ENCODE measurements around the gene EMILIN3. TPM values are rescaled to one million over a fixed set of nuclear protein-coding genes. Genes with fewer than 3 reads are reported as not detected.

Gene EMILIN3
- total RNA-seq, 4 donors from 2014 or later, result 1.8 to 84.6 (median 32.9) TPM

DNA sequence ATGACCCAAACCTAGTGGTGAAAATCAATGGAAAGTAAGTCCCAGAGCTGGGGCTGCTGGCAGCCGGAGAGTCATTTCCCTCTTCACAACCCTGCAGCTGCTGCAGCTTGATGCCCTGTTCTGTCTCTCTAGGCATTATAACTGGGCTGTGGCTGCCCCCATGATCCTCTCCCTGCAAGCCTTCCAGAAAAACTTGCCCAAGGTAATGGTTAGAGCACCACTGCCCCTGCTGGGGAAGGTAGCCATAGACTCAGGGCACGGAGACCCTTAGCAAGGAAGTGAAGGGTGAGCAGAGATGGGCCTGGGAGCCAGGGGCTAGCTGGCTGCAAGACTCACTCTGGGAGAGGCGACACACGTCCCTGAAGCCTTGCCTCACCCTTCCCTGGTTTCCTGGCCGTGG is 14.0 kb downstream of the EMILIN3 start:
- Histone ChIP-seq H3K9me3 (no peaks in the 10 kb centered on the region), H3K4me3 (no peak overlapping the region), H3K36me3 (peaks cover 0 to 93% (median 0%) of the 10 kb centered on the region in 3 donors), H3K27ac (no peak overlapping the region), H3K27me3 (no peaks in the 10 kb centered on the region), H3K4me1 (peaks cover 0 to 4% (median 0%) of the 10 kb centered on the region in 4 donors)
- WGBS, 2 donors, result 73 to 75% methylated on average over 5 of the region's 5 CpGs
- DNase-seq (ENCODE audit: low spot score in 2 of 2), result no peak
- TF ChIP-seq POLR2A (IDR thresholded peaks at IDR 0.05), result no peak
- TF ChIP-seq, protein P1, sequence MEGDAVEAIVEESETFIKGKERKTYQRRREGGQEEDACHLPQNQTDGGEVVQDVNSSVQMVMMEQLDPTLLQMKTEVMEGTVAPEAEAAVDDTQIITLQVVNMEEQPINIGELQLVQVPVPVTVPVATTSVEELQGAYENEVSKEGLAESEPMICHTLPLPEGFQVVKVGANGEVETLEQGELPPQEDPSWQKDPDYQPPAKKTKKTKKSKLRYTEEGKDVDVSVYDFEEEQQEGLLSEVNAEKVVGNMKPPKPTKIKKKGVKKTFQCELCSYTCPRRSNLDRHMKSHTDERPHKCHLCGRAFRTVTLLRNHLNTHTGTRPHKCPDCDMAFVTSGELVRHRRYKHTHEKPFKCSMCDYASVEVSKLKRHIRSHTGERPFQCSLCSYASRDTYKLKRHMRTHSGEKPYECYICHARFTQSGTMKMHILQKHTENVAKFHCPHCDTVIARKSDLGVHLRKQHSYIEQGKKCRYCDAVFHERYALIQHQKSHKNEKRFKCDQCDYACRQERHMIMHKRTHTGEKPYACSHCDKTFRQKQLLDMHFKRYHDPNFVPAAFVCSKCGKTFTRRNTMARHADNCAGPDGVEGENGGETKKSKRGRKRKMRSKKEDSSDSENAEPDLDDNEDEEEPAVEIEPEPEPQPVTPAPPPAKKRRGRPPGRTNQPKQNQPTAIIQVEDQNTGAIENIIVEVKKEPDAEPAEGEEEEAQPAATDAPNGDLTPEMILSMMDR (IDR thresholded peaks at IDR 0.05), result no peak

DNA sequence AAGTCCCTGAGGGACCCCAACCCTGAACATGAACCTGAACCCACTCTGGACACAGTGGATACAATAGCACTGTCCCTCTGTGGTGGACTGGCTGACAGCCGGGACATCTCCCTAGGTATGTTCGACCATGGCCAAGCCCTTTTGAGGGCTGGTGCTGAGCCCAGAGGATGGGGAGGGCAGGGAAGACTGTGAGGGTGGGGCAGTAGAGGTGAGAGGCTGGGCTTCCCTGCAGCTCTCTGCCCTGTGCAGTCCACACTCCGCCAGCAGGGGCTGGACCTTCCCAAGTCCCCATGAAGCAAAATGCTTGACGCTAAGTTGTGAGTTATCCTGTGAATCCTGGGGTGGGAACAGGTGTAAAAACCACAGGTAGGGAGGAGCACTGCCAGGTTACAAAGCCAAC is 14.5 kb downstream of the EMILIN3 start:
- no peak overlapping the region for H3K4me3 ChIP-seq
- no peaks in the 10 kb centered on the region for H3K27me3 ChIP-seq
- peaks cover 0 to 93% (median 0%) of the 10 kb centered on the region in 3 donors for H3K36me3 ChIP-seq
- DNase-seq (ENCODE audit: low spot score in 2 of 2), result no peak
- no peaks in the 10 kb centered on the region for H3K4me1 ChIP-seq
- H3K9me3 ChIP-seq, result no peaks in the 10 kb centered on the region
- no peak overlapping the region for H3K27ac ChIP-seq
- WGBS, 2 donors, result 81 to 88% methylated on average over 4 of the region's 4 CpGs
- TF ChIP-seq POLR2A (IDR thresholded peaks at IDR 0.05), result no peak
- TF ChIP-seq, protein P1 (IDR thresholded peaks at IDR 0.05), result no peak
- TF ChIP-seq EP300 (IDR thresholded peaks at IDR 0.05), result no peak

DNA sequence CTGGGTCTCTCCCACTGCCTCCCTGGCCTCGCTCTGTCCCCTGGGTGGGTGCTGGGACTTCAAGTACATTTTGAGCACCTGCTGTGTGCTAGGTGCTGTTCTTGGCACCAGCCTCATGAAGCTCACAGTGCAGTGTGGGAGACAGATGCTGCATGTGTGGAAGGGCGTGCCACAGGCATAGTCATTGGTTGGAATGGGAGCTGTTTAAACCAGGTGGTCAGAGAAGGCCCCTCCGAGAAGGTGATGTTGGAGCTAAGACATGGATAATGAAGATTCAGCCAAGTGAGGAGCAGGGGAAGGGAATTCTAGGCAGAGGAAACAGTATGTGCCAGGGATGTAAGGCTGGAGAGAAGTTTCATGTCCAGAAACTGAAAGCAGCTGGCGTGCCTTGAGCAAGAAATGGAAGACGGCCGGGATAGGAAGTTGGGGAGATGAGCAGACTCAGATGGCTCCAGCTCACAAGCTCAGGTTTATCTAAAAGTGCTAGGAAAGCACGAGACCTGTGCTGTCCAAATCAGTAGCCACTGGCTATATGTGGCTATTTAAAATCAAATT is 16.1 kb downstream of the EMILIN3 start:
- 83 to 88% methylated on average over 7 of the region's 7 CpGs for WGBS, 2 donors
- Histone ChIP-seq H3K27me3 (no peaks in the 10 kb centered on the region), H3K36me3 (peaks cover 0 to 90% (median 0%) of the 10 kb centered on the region in 3 donors), H3K4me1 (no peaks in the 10 kb centered on the region), H3K27ac (no peak overlapping the region), H3K4me3 (no peak overlapping the region), H3K9me3 (no peaks in the 10 kb centered on the region)
- no peak for DNase-seq (ENCODE audit: low spot score in 2 of 2)
- TF ChIP-seq, protein P1 (IDR thresholded peaks at IDR 0.05), result no peak
- TF ChIP-seq POLR2A (IDR thresholded peaks at IDR 0.05), result no peak
- no peak for TF ChIP-seq EP300 (IDR thresholded peaks at IDR 0.05)

DNA sequence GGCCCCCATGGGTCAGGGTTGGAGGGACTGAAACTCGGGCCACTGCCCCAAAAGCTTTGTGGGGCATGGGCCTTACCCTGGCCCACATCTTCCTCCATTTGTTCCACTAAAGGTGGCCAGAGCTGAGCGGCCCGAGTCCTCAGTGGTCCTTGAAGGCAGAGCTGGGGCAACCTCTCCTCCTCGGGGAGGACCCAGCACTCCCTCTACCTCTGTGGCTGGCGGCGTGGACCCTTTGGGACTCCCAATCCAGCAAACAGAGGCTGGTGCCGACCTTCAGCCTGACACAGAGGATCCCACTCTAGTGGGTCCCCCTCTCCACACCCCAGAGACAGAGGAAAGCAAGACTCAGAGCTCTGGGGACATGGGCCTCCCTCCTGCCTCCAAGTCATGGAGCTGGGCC is 16.7 kb downstream of the EMILIN3 start:
- H3K9me3 ChIP-seq, result no peaks in the 10 kb centered on the region
- no peak for TF ChIP-seq EP300 (IDR thresholded peaks at IDR 0.05)
- TF ChIP-seq, protein P1 (IDR thresholded peaks at IDR 0.05), result no peak
- TF ChIP-seq POLR2A (IDR thresholded peaks at IDR 0.05), result no peak
- H3K4me3 ChIP-seq, result no peak overlapping the region
- peaks cover 0 to 88% (median 0%) of the 10 kb centered on the region in 3 donors for H3K36me3 ChIP-seq
- H3K4me1 ChIP-seq, result no peaks in the 10 kb centered on the region
- no peak for DNase-seq (ENCODE audit: low spot score in 2 of 2)
- no peaks in the 10 kb centered on the region for H3K27me3 ChIP-seq
- WGBS, 2 donors, result 79 to 98% methylated on average over 5 to 7 of the region's 7 CpGs
- H3K27ac ChIP-seq, result no peak overlapping the region

DNA sequence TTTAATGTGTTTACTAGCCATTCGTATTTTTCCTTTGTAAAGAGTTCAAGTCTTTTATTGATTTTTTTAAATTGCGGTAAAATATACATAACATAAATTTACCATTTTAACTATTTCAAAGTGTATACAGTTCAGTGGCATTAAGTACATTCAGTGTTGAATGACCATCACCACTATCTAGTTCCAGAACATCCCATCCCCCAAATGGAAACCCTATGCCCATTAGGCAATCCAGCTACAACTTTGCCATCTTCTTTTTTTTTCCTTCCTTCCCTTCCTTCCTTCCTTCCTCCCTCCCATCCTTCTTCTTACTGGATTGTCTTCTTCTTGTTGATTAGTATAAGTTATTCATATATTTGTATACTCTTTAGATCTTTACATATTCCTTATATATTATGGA is 17.4 kb downstream of the EMILIN3 start:
- H3K36me3 ChIP-seq, result peaks cover 0 to 84% (median 0%) of the 10 kb centered on the region in 3 donors
- TF ChIP-seq, protein P1 (IDR thresholded peaks at IDR 0.05), result no peak
- TF ChIP-seq EP300 (IDR thresholded peaks at IDR 0.05), result no peak
- no peak for TF ChIP-seq POLR2A (IDR thresholded peaks at IDR 0.05)
- no peak for DNase-seq (ENCODE audit: low spot score in 2 of 2)
- no peaks in the 10 kb centered on the region for H3K27me3 ChIP-seq
- H3K4me3 ChIP-seq, result no peak overlapping the region
- H3K4me1 ChIP-seq, result peaks cover 0 to 1% (median 0%) of the 10 kb centered on the region in 4 donors
- WGBS, 2 donors, result 79 to 80% methylated on average over 2 of the region's 2 CpGs
- no peaks in the 10 kb centered on the region for H3K9me3 ChIP-seq
- no peak overlapping the region for H3K27ac ChIP-seq
